Skeletal muscle satellite cell (primary cell): ENCODE measurements around the gene MAPK8.

Experiments
- H3K27me3 ChIP-seq: 2 replicates; pipeline ENCODE4 v1.7.0; 2013; ENCODE audit warnings: low read length; ENCODE audit not compliant: control insufficient read depth, insufficient read depth
- H3K36me3 ChIP-seq: 2 replicates; pipeline ENCODE4 v1.7.0; 2013; ENCODE audit warnings: mild to moderate bottlenecking, control low read depth, low read length; ENCODE audit not compliant: insufficient read depth
- H3K4me1 ChIP-seq: 2 replicates; pipeline ENCODE4 v1.7.0; 2013; ENCODE audit warnings: low read length; ENCODE audit not compliant: control insufficient read depth, insufficient read depth
- H3K4me2 ChIP-seq: 2 replicates; pipeline ENCODE4 v1.7.0; 2013; ENCODE audit warnings: mild to moderate bottlenecking, low read length
- H3K4me3 ChIP-seq: 2 replicates; pipeline ENCODE4 v1.7.0; 2013; ENCODE audit warnings: low read length
- H3K9ac ChIP-seq: 2 replicates; pipeline ENCODE4 v1.7.0; 2013; ENCODE audit warnings: mild to moderate bottlenecking, low read depth, low read length, moderate library complexity
- H3K9me3 ChIP-seq: replicated peaks from 2 replicates; pipeline ENCODE4 v1.7.0; 2013; ENCODE audit warnings: mild to moderate bottlenecking, control low read depth, low read length

Gene MAPK8

GRCh38 chr10:48452879-48453412 is 146.5 kb downstream of the MAPK8 start:
- Histone ChIP-seq H3K27me3 (no peaks in the 10 kb centered on the region), H3K9me3 (no peaks in the 10 kb centered on the region), H3K4me3 (no peak overlapping the region), H3K4me1 (peaks cover 23% of the 10 kb centered on the region), H3K9ac (no peak overlapping the region), H3K36me3 (peaks cover 75% of the 10 kb centered on the region), H3K4me2 (no peak overlapping the region)

GRCh38 chr10:48453451-48454301 is 147.2 kb downstream of the MAPK8 start:
- no peak overlapping the region for H3K4me3 ChIP-seq
- no peaks in the 10 kb centered on the region for H3K9me3 ChIP-seq
- H3K4me1 ChIP-seq, result peaks cover 19% of the 10 kb centered on the region
- H3K27me3 ChIP-seq, result no peaks in the 10 kb centered on the region
- H3K36me3 ChIP-seq, result peaks cover 75% of the 10 kb centered on the region
- no peak overlapping the region for H3K9ac ChIP-seq
- H3K4me2 ChIP-seq, result no peak overlapping the region

DNA sequence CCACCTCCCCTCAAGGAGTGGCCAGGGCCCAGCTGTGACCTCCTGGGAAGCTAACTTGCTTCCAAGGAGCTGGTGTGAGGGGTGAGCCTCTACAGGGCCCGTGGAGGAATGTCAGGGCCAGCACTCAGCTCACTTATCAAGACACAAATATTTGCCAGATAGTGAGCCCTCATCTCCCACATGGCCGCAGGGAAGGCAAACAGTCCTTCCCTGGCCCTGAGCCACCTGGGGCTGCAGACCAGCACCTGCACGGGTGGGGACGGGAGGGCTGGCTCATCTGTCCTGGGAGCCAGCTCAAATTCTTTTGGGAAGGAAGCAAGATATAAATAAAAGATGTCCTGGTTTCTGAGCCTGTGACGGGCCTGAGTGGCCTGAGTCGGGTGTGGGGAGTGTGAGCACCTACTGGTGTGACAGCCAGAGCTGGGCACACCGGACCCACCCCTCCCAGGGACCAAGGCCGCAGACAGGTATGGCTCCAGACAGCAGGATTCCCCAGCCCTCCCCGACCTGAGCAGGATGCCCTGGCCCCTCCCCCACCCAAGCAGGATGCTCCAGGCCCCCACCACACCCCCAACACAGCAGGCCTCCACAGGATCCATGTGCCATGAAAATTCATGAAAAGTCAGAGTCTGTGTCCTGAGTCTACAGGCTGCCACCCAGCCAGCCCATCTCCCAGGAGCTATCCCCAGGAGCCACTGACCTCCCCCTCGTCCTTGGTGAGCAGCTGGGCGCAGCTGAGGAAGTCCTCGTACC is 148.0 kb downstream of the MAPK8 start:
- Histone ChIP-seq H3K4me2 (no peak overlapping the region), H3K4me3 (no peak overlapping the region), H3K27me3 (no peaks in the 10 kb centered on the region), H3K9me3 (no peaks in the 10 kb centered on the region), H3K4me1 (peaks cover 11% of the 10 kb centered on the region), H3K9ac (no peak overlapping the region), H3K36me3 (peaks cover 76% of the 10 kb centered on the region)

GRCh38 chr10:48455055-48455391 is 148.5 kb downstream of the MAPK8 start:
- H3K36me3 ChIP-seq, result peaks cover 76% of the 10 kb centered on the region
- no peak overlapping the region for H3K4me3 ChIP-seq
- H3K9me3 ChIP-seq, result no peaks in the 10 kb centered on the region
- no peak overlapping the region for H3K4me2 ChIP-seq
- no peaks in the 10 kb centered on the region for H3K27me3 ChIP-seq
- peaks cover 6% of the 10 kb centered on the region for H3K4me1 ChIP-seq
- H3K9ac ChIP-seq, result no peak overlapping the region

GRCh38 chr10:48455392-48456151 is 149.1 kb downstream of the MAPK8 start:
- no peak overlapping the region for H3K9ac ChIP-seq
- H3K36me3 ChIP-seq, result peaks cover 74% of the 10 kb centered on the region
- no peaks in the 10 kb centered on the region for H3K9me3 ChIP-seq
- no peak overlapping the region for H3K4me3 ChIP-seq
- H3K4me1 ChIP-seq, result peaks cover under 1% of the 10 kb centered on the region
- no peak overlapping the region for H3K4me2 ChIP-seq
- H3K27me3 ChIP-seq, result no peaks in the 10 kb centered on the region

- no peak overlapping the region for H3K4me2 ChIP-seq
- H3K9me3 ChIP-seq, result no peaks in the 10 kb centered on the region
- no peaks in the 10 kb centered on the region for H3K27me3 ChIP-seq
- no peak overlapping the region for H3K9ac ChIP-seq
- peaks cover 69% of the 10 kb centered on the region for H3K36me3 ChIP-seq
- no peak overlapping the region for H3K4me3 ChIP-seq
- H3K4me1 ChIP-seq, result no peaks in the 10 kb centered on the region
Measured at GRCh38 chr10:48456361-48456804, 149.9 kb downstream of the MAPK8 start.

GRCh38 chr10:48456808-48457761 is 150.6 kb downstream of the MAPK8 start:
- peaks cover 68% of the 10 kb centered on the region for H3K36me3 ChIP-seq
- H3K27me3 ChIP-seq, result no peaks in the 10 kb centered on the region
- no peak overlapping the region for H3K4me3 ChIP-seq
- H3K4me1 ChIP-seq, result no peaks in the 10 kb centered on the region
- no peak overlapping the region for H3K9ac ChIP-seq
- no peak overlapping the region for H3K4me2 ChIP-seq
- H3K9me3 ChIP-seq, result no peaks in the 10 kb centered on the region

DNA sequence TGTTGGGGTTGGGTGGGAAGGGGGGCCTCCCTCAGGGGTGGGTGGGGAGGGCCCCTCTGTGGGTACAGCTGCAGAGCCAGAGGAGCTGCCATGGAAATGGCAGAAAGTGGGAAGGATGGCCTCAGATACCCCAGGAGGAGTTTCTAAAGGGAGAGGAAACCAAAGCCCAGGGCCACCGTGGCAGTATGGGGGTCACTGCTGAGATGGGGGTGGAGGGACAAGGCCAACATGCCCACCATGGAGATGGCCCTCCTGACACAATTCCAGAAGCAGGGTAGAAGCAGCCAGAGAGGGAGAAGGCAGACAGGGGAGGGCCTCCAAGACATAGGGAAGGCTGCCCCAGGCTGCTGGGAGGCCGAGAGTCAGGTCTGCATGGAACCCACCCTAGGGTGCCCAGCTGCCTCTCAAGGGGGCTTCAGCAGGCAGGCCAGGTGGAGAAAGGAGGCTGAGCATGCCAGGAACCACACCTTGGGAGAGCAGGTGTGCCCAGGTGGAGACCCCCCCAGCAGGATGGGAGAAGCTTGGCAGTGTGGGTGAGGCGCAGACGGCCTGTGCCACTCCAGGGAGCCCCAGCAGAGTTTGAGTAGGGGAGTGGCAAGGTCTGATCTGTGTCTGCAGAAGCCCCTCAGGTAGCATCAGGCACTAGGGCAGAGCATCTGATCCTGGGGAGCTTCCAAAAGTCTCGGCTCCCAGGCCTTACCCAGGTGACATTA is 151.6 kb downstream of the MAPK8 start:
- Histone ChIP-seq H3K27me3 (no peaks in the 10 kb centered on the region), H3K9me3 (no peaks in the 10 kb centered on the region), H3K4me3 (no peak overlapping the region), H3K4me1 (no peaks in the 10 kb centered on the region), H3K4me2 (no peak overlapping the region), H3K36me3 (peaks cover 67% of the 10 kb centered on the region), H3K9ac (no peak overlapping the region)

- Histone ChIP-seq H3K4me2 (no peak overlapping the region), H3K4me1 (no peaks in the 10 kb centered on the region), H3K36me3 (peaks cover 61% of the 10 kb centered on the region), H3K4me3 (no peak overlapping the region), H3K9ac (no peak overlapping the region), H3K9me3 (no peaks in the 10 kb centered on the region), H3K27me3 (no peaks in the 10 kb centered on the region)
Measured at GRCh38 chr10:48458662-48459048, 152.2 kb downstream of the MAPK8 start.
